ENCODE data around the gene PDE5A.

DNA sequence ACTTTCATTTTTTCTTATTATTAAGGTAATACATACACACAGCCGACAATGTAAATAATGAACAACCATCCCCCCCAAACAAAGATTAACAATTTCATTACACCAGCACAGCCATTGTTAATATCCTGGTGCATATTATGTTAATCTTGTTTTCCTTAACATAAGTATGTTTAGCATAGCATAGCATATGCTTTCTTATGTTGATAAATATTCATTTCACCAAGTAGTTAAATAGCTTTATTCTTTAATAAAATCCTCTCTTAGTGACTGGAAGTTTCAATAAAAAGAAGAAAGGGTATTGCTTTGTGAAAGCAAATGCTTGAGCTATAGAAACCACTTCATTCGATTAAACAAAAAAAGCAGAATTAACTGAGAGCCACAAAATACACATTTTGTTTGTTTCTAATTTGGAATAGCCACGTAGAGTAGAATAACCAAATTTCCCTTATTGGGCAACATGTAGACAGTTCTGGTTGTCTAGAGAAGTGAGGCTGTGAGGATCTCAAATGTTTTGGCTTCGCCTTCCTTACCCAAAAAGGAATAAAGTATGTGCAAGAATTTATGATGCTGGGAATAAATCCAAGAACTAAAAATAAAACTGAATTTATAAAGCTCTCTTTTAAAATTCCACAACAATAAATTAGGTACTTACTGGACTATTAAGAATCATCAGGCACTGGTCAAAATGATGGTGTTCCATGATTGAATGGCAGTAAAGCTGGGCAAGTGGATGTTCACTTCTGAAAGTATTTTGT lies 118.0 kb downstream of the PDE5A start:
- TF ChIP-seq, protein P1, sequence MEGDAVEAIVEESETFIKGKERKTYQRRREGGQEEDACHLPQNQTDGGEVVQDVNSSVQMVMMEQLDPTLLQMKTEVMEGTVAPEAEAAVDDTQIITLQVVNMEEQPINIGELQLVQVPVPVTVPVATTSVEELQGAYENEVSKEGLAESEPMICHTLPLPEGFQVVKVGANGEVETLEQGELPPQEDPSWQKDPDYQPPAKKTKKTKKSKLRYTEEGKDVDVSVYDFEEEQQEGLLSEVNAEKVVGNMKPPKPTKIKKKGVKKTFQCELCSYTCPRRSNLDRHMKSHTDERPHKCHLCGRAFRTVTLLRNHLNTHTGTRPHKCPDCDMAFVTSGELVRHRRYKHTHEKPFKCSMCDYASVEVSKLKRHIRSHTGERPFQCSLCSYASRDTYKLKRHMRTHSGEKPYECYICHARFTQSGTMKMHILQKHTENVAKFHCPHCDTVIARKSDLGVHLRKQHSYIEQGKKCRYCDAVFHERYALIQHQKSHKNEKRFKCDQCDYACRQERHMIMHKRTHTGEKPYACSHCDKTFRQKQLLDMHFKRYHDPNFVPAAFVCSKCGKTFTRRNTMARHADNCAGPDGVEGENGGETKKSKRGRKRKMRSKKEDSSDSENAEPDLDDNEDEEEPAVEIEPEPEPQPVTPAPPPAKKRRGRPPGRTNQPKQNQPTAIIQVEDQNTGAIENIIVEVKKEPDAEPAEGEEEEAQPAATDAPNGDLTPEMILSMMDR (IDR thresholded peaks at IDR 0.05; ENCODE audit: low read depth, low read length, poor library complexity, severe bottlenecking), result no peak
- TF ChIP-seq EZH2phosphoT487 (IDR thresholded peaks at IDR 0.05; ENCODE audit: borderline replicate concordance, low read length), result no peak
